Caco-2 (cell line): ENCODE measurements around the gene FTCD. TPM values are rescaled to one million over a fixed set of nuclear protein-coding genes. Genes with fewer than 3 reads are reported as not detected.
"Not testable (repeated sequence)": the region's sequence is repeated elsewhere in the genome, so short reads cannot be mapped to it uniquely, and the experiment has no call there.

ENCODE experiments used
- BruUV-seq: library from RNA; stranded (reverse); fragments of 400-500 nt; replicated peaks from 2 replicates; lab custom pipeline; 2021; lab: Mats Ljungman, UMichigan
- CTCF ChIA-PET: fragments of 300-600 bp; sonication (Branson Sonifier 250); formaldehyde crosslinking; loops from one replicate; lab custom pipeline; 2022; ENCODE audit warnings: antibody characterized with exemption; lab: Charles Lee
- POLR2A ChIA-PET: fragments of 300-600 bp; sonication (Branson Sonifier 250); formaldehyde crosslinking; loops from one replicate; lab custom pipeline; 2022; ENCODE audit warnings: antibody characterized with exemption; lab: Charles Lee
- DNase-seq, 2 experiments: peaks; one replicate each; pipeline versions ENCODE4 v3.0.0 to v3.0.0-alpha.2; 2020 to 2022
- H3K27me3 ChIP-seq: replicated peaks from 2 replicates; pipeline ENCODE4 v1.6.0; 2011; ENCODE audit warnings: low read length; ENCODE audit not compliant: control insufficient read depth, insufficient read depth
- H3K36me3 ChIP-seq: 2 replicates; pipeline ENCODE4 v1.5.1; 2011; ENCODE audit warnings: low read length; ENCODE audit not compliant: control insufficient read depth, insufficient read depth
- H3K4me1 ChIP-seq: fragments of 250-450 bp; sonication (Bioruptor Pico); 2 replicates; pipeline ENCODE4 v1.5.1; 2020; ENCODE audit warnings: mild to moderate bottlenecking
- H3K4me3 ChIP-seq: 2 replicates; pipeline ENCODE4 v1.5.1; 2011; ENCODE audit warnings: low read depth, mild to moderate bottlenecking, control low read depth, low read length
- H3K9me3 ChIP-seq: fragments of 250-450 bp; sonication (Bioruptor Pico); 2 replicates; pipeline ENCODE4 v1.5.1; 2020; ENCODE audit warnings: mild to moderate bottlenecking, moderate library complexity
- H3K27ac Mint-ChIP-seq: one replicate; pipeline ENCODE4 v1.8.0; 2022; ENCODE audit warnings: mixed read lengths; ENCODE audit not compliant: unreplicated experiment
- H3K27me3 Mint-ChIP-seq: one replicate; pipeline ENCODE4 v1.8.0; 2022; ENCODE audit warnings: mixed read lengths; ENCODE audit not compliant: insufficient read depth, unreplicated experiment
- H3K36me3 Mint-ChIP-seq: one replicate; pipeline ENCODE4 v1.8.0; 2022; ENCODE audit warnings: mild to moderate bottlenecking, mixed read lengths; ENCODE audit not compliant: insufficient read depth, unreplicated experiment
- H3K4me1 Mint-ChIP-seq: one replicate; pipeline ENCODE4 v1.8.0; 2022; ENCODE audit warnings: low read depth, mixed read lengths; ENCODE audit not compliant: unreplicated experiment
- H3K4me3 Mint-ChIP-seq: one replicate; pipeline ENCODE4 v1.8.0; 2022; ENCODE audit warnings: mild to moderate bottlenecking, moderate library complexity, mixed read lengths; ENCODE audit not compliant: unreplicated experiment
- H3K9me3 Mint-ChIP-seq: one replicate; pipeline ENCODE4 v1.8.0; 2022; ENCODE audit warnings: mixed read lengths; ENCODE audit not compliant: unreplicated experiment
- CTCF ChIP-seq, 2 experiments: fragments of 200-600 bp in 1 of 2; IDR thresholded peaks; 1 replicate in 1 of 2; 2 replicates in 1 of 2; pipeline versions ENCODE4 v1.5.1 to v1.8.0; 2011 to 2022; ENCODE audit warnings: antibody characterized with exemption in 1 of 2, control low read depth in 1 of 2, inconsistent platforms in 1 of 2, low read depth in 1 of 2, low read length in 1 of 2, mild to moderate bottlenecking in 1 of 2, moderate library complexity in 1 of 2; ENCODE audit not compliant: insufficient read depth in 1 of 2, severe bottlenecking in 1 of 2, unreplicated experiment in 1 of 2
- intact Hi-C: fragments of 100-400 bp; cut with micrococcal nuclease; formaldehyde crosslinking; loops from one replicate; pipeline ENCODE4 v1.10.0; 2022; ENCODE audit not compliant: unreplicated experiment
- total RNA-seq: library from RNA; stranded (reverse); gene quantifications from 2 replicates; pipeline ENCODE4 v1.2.3, GENCODE V29; 2022

FTCD gene
- total RNA-seq, 1 experiment from 2014 or later, result 3.5 TPM

- H3K36me3 Mint-ChIP-seq, result no peaks in the 10 kb centered on the region
- TF ChIP-seq CTCF (IDR thresholded peaks at IDR 0.05; ENCODE audit: insufficient read depth in 1 of 2, low read depth in 1 of 2, low read length in 1 of 2, severe bottlenecking in 1 of 2, unreplicated experiment in 1 of 2), result no peak
- no peaks in the 10 kb centered on the region for H3K9me3 Mint-ChIP-seq
- no peaks in the 10 kb centered on the region for H3K27me3 Mint-ChIP-seq
- no peak overlapping the region for H3K27ac Mint-ChIP-seq
- H3K27me3 ChIP-seq, result no peaks in the 10 kb centered on the region
- no peaks in the 10 kb centered on the region for H3K36me3 ChIP-seq
- no peak for DNase-seq
- H3K4me1 ChIP-seq, result peaks cover 7% of the 10 kb centered on the region; the same call in 1 of the 2 replicates
- BruUV-seq, result no TSS peak
- no peak overlapping the region for H3K4me3 ChIP-seq
- peaks cover 4% of the 10 kb centered on the region for H3K4me1 Mint-ChIP-seq
- intact Hi-C loops, result loop anchor here (10.0 kb wide), 1 partner anchor 75 kb away; the partner anchor contains the start of gene LSS
- H3K9me3 ChIP-seq, result no peaks in the 10 kb centered on the region
- ChIA-PET CTCF (no interaction called here), POLR2A (no interaction called here)
- no peak overlapping the region for H3K4me3 Mint-ChIP-seq
Measured at GRCh38 chr21:46149205-46149901, 6.0 kb downstream of the FTCD start.

GRCh38 chr21:46148106-46148505, 7.3 kb downstream of the FTCD start:
- Histone ChIP-seq H3K9me3 (no peaks in the 10 kb centered on the region), H3K4me1 (peaks cover 10% of the 10 kb centered on the region; the same call in 1 of the 2 replicates), H3K4me3 (no peak overlapping the region), H3K36me3 (no peaks in the 10 kb centered on the region), H3K27me3 (no peaks in the 10 kb centered on the region)
- intact Hi-C loops, result loop anchor here (10.0 kb wide), 1 partner anchor 77 kb away; the partner anchor contains the start of gene LSS
- H3K9me3 Mint-ChIP-seq, result no peaks in the 10 kb centered on the region
- H3K27me3 Mint-ChIP-seq, result no peaks in the 10 kb centered on the region
- no peak overlapping the region for H3K4me3 Mint-ChIP-seq
- no peak overlapping the region for H3K27ac Mint-ChIP-seq
- TF ChIP-seq CTCF (IDR thresholded peaks at IDR 0.05; ENCODE audit: insufficient read depth in 1 of 2, low read depth in 1 of 2, low read length in 1 of 2, severe bottlenecking in 1 of 2, unreplicated experiment in 1 of 2), result no peak
- peaks cover 12% of the 10 kb centered on the region for H3K4me1 Mint-ChIP-seq
- DNase-seq, result no peak
- ChIA-PET POLR2A (no interaction called here), CTCF (no interaction called here)
- BruUV-seq, result no TSS peak
- H3K36me3 Mint-ChIP-seq, result no peaks in the 10 kb centered on the region

- H3K9me3 ChIP-seq, H3K9me3 Mint-ChIP-seq, H3K27ac Mint-ChIP-seq, H3K27me3 ChIP-seq, H3K36me3 ChIP-seq, H3K4me3 ChIP-seq, H3K4me1 ChIP-seq, POLR2A ChIA-PET, H3K36me3 Mint-ChIP-seq, H3K27me3 Mint-ChIP-seq, H3K4me3 Mint-ChIP-seq, CTCF ChIA-PET, BruUV-seq: not testable (repeated sequence)
- DNase-seq, result peak; percentile 66 to 71
- intact Hi-C loops, result loop anchor here (10.0 kb wide), 1 partner anchor 77 kb away; the partner anchor contains the start of gene LSS
- TF ChIP-seq CTCF (IDR thresholded peaks at IDR 0.05; ENCODE audit: insufficient read depth in 1 of 2, low read depth in 1 of 2, low read length in 1 of 2, severe bottlenecking in 1 of 2, unreplicated experiment in 1 of 2), result peak; percentile 26 to 61
- peaks cover 12% of the 10 kb centered on the region for H3K4me1 Mint-ChIP-seq
Measured at GRCh38 chr21:46147429-46147828, 8.0 kb downstream of the FTCD start.
